Panc1 (cell line): ENCODE results near the gene ATXN7L2. TPM values are rescaled to one million over a fixed set of nuclear protein-coding genes. Genes with fewer than 3 reads are reported as not detected.

ENCODE experiments used
- ATAC-seq: fragments of 200-7000 bp; cut with Tn5 transposase; 2 replicates; pipeline ENCODE4 v1.9.1; 2020; ENCODE audit warnings: mild to moderate bottlenecking, moderate library complexity
- BruUV-seq: library from RNA; stranded (reverse); fragments of 400-500 nt; replicated peaks from 2 replicates; lab custom pipeline; 2021; lab: Mats Ljungman, UMichigan
- CTCF ChIA-PET: fragments of 300-600 bp; sonication (Branson Sonifier 250); formaldehyde crosslinking; loops from one replicate; lab custom pipeline; 2022; ENCODE audit warnings: antibody characterized with exemption; lab: Charles Lee
- POLR2A ChIA-PET: fragments of 300-600 bp; sonication (Branson Sonifier 250); formaldehyde crosslinking; loops from one replicate; lab custom pipeline; 2022; ENCODE audit warnings: antibody characterized with exemption; lab: Charles Lee
- DNase-seq: peaks from one replicate; pipeline ENCODE4 v3.0.0-alpha.2; 2010; ENCODE audit warnings: low read depth, low spot score
- H3K27ac ChIP-seq: 2 replicates; pipeline ENCODE4 v1.5.1; 2011; ENCODE audit warnings: mild to moderate bottlenecking, low read length, inconsistent platforms
- H3K27me3 ChIP-seq: fragments of 200-500 bp; sonication (Bioruptor generic); 2 replicates; pipeline ENCODE4 v1.6.0; 2014; ENCODE audit warnings: low read length, inconsistent platforms; ENCODE audit not compliant: control insufficient read depth, insufficient read depth
- H3K36me3 ChIP-seq: fragments of 200-500 bp; sonication (Bioruptor generic); 2 replicates; pipeline ENCODE4 v1.5.1; 2014; ENCODE audit warnings: inconsistent platforms, mild to moderate bottlenecking, low read length, moderate library complexity; ENCODE audit not compliant: control insufficient read depth, insufficient read depth
- H3K4me1 ChIP-seq: 2 replicates; pipeline ENCODE4 v1.5.1; 2011; ENCODE audit warnings: inconsistent platforms, mild to moderate bottlenecking, low read length, moderate library complexity; ENCODE audit not compliant: control insufficient read depth, insufficient read depth
- H3K4me3 ChIP-seq, 2 experiments: 2 replicates each; pipeline ENCODE4 v1.5.1; 2011 to 2012; ENCODE audit warnings: low read depth in 2 of 2, low read length in 2 of 2, mild to moderate bottlenecking in 2 of 2, inconsistent platforms in 1 of 2, moderate library complexity in 1 of 2
- H3K9me3 ChIP-seq: fragments of 200-500 bp; sonication (Bioruptor generic); 2 replicates; pipeline ENCODE4 v1.5.1; 2014; ENCODE audit warnings: low read depth, mild to moderate bottlenecking, inconsistent platforms, low read length, moderate library complexity; ENCODE audit not compliant: control insufficient read depth, insufficient read depth
- POLR2AphosphoS5 ChIP-seq: IDR thresholded peaks from 2 replicates; pipeline ENCODE4 v1.6.1; 2012; ENCODE audit warnings: mild to moderate bottlenecking, low read depth, low read length, moderate library complexity
- REST ChIP-seq, 2 experiments: IDR thresholded peaks; 2 replicates each; pipeline ENCODE4 v1.6.1; 2011 to 2012; ENCODE audit warnings: low read depth in 2 of 2, control low read depth in 1 of 2, low read length in 1 of 2, mild to moderate bottlenecking in 1 of 2, moderate library complexity in 1 of 2; ENCODE audit not compliant: insufficient read depth in 1 of 2
- SIN3A ChIP-seq: IDR thresholded peaks from 2 replicates; pipeline ENCODE4 v1.6.1; 2012; ENCODE audit warnings: low read depth, mild to moderate bottlenecking, low read length, moderate library complexity, borderline replicate concordance; ENCODE audit not compliant: insufficient read depth
- TCF7L2 ChIP-seq: IDR thresholded peaks from 2 replicates; pipeline ENCODE4 v1.6.1; 2011; ENCODE audit warnings: mild to moderate bottlenecking, low read depth, low read length, inconsistent platforms
- in situ Hi-C: cut with HindIII; loops from 2 replicates; pipeline ENCODE4 v1.10.0; 2016; ENCODE audit warnings: low sequenced_read_pairs, low pct_unique_long_range_greater_than_20kb
- intact Hi-C: fragments of 100-400 bp; cut with micrococcal nuclease; formaldehyde crosslinking; loops from one replicate; pipeline ENCODE4 v1.10.0; 2022; ENCODE audit not compliant: unreplicated experiment
- total RNA-seq: library from RNA; stranded (reverse); gene quantifications from one replicate; pipeline ENCODE4 v1.2.1, GENCODE V29; 2021; ENCODE audit not compliant: unreplicated experiment
- TF ChIP-seq, protein P1 (sequence below): fragments of 450-650 bp; IDR thresholded peaks from 2 replicates; pipeline ENCODE4 v1.5.1; 2017; ENCODE audit warnings: mild to moderate bottlenecking

ATXN7L2 gene
- total RNA-seq, 1 experiment from 2014 or later = 4.9 TPM

DNA sequence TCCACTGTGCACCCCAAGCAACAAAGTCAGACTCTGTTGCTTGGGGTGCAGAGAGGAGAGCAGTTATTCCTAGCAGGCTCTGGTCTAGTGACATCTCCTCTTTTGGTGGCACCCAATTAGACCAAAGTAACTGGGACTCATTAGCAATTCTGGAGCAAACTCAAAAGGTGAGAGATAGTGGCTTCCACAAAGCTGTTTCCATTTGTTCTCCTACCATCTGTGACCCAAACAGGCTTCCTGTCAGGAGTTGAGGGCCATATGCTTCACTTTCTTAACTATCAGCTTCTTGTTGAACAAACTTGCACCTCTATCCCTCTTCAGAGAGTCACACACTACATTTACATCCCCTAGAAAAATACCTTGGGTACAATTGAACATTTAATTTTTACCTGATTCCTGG, 1.5 kb upstream of the ATXN7L2 start:
- POLR2A ChIA-PET = no interaction called here
- H3K9me3 ChIP-seq = no peaks in the 10 kb centered on the region
- DNase-seq (no peak), ATAC-seq (no peak)
- no peaks in the 10 kb centered on the region for H3K36me3 ChIP-seq
- in situ Hi-C loops = no loop called here
- no peak overlapping the region for H3K27ac ChIP-seq
- CTCF ChIA-PET = no interaction called here
- TF ChIP-seq, protein P1, sequence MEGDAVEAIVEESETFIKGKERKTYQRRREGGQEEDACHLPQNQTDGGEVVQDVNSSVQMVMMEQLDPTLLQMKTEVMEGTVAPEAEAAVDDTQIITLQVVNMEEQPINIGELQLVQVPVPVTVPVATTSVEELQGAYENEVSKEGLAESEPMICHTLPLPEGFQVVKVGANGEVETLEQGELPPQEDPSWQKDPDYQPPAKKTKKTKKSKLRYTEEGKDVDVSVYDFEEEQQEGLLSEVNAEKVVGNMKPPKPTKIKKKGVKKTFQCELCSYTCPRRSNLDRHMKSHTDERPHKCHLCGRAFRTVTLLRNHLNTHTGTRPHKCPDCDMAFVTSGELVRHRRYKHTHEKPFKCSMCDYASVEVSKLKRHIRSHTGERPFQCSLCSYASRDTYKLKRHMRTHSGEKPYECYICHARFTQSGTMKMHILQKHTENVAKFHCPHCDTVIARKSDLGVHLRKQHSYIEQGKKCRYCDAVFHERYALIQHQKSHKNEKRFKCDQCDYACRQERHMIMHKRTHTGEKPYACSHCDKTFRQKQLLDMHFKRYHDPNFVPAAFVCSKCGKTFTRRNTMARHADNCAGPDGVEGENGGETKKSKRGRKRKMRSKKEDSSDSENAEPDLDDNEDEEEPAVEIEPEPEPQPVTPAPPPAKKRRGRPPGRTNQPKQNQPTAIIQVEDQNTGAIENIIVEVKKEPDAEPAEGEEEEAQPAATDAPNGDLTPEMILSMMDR = no peak
- TF ChIP-seq SIN3A = no peak
- no peak for TF ChIP-seq POLR2AphosphoS5
- no peak for TF ChIP-seq REST (IDR thresholded peaks at IDR 0.05; ENCODE audit: insufficient read depth in 1 of 2, low read depth in 2 of 2, low read length in 1 of 2)
- no peak for TF ChIP-seq TCF7L2
- intact Hi-C loops = no loop called here
- no peaks in the 10 kb centered on the region for H3K27me3 ChIP-seq
- peaks cover 3% of the 10 kb centered on the region; the same call in 1 of the 2 replicates for H3K4me1 ChIP-seq
- H3K4me3 ChIP-seq = no peak overlapping the region
- no TSS peak for BruUV-seq

- CTCF ChIA-PET = no interaction called here
- H3K9me3 ChIP-seq = no peaks in the 10 kb centered on the region
- BruUV-seq = no TSS peak
- TF ChIP-seq, protein P1 = no peak
- no peak for TF ChIP-seq POLR2AphosphoS5
- TF ChIP-seq SIN3A = no peak
- no peak for TF ChIP-seq TCF7L2
- TF ChIP-seq REST (IDR thresholded peaks at IDR 0.05; ENCODE audit: insufficient read depth in 1 of 2, low read depth in 2 of 2, low read length in 1 of 2) = no peak
- H3K36me3 ChIP-seq = no peaks in the 10 kb centered on the region
- DNase-seq = no peak
- peak overlapping the region; percentile 51 to 67 for H3K4me3 ChIP-seq
- H3K27ac ChIP-seq = no peak overlapping the region
- in situ Hi-C loops (no loop called here), intact Hi-C loops (no loop called here)
- POLR2A ChIA-PET = no interaction called here
- no peaks in the 10 kb centered on the region for H3K27me3 ChIP-seq
- peaks cover 3% of the 10 kb centered on the region; the same call in 1 of the 2 replicates for H3K4me1 ChIP-seq
- ATAC-seq = peak; percentile 39
Measured at GRCh38 chr1:109482791-109483671, 674 bp upstream of the ATXN7L2 start.
